PC-9 (cell line): ENCODE data around the gene SPEN.

Experiments used
- EZH2 ChIP-seq: fragments of 200-600 bp; sonication (generic); IDR thresholded peaks from 2 replicates; pipeline ENCODE4 v1.8.0; 2017; ENCODE audit warnings: antibody characterized with exemption, low read depth
- TF ChIP-seq, protein P1 (sequence below): fragments of 200-600 bp; sonication (generic); conservative IDR thresholded peaks from 2 replicates; pipeline ENCODE4 v1.6.1; 2017; ENCODE audit warnings: mixed run types, antibody characterized with exemption, mild to moderate bottlenecking, moderate library complexity

DNA sequence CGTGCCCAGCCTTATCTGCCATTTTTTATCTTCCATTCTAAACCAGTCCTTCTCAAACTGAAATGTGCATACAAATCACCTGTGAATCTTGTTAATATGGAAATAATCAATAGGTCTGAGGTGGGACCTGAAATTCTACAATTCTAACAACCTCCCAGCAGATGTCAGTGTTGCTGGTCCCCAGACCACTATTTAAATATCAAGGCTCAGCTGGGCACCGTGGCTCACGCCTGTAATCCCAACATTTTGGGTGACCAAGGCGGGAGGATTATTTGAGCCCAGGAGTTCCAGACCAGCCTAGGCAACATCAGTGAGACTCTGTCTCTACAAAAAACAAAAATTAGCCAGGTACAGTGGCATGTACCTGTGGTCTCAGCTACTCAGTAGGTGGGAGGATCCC, 44.1 kb upstream of the SPEN start:
- TF ChIP-seq, protein P1, sequence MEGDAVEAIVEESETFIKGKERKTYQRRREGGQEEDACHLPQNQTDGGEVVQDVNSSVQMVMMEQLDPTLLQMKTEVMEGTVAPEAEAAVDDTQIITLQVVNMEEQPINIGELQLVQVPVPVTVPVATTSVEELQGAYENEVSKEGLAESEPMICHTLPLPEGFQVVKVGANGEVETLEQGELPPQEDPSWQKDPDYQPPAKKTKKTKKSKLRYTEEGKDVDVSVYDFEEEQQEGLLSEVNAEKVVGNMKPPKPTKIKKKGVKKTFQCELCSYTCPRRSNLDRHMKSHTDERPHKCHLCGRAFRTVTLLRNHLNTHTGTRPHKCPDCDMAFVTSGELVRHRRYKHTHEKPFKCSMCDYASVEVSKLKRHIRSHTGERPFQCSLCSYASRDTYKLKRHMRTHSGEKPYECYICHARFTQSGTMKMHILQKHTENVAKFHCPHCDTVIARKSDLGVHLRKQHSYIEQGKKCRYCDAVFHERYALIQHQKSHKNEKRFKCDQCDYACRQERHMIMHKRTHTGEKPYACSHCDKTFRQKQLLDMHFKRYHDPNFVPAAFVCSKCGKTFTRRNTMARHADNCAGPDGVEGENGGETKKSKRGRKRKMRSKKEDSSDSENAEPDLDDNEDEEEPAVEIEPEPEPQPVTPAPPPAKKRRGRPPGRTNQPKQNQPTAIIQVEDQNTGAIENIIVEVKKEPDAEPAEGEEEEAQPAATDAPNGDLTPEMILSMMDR, result peak; percentile 39
- TF ChIP-seq EZH2, result no peak
